GM23338 (cell line): Measurements from ENCODE around the gene ELAVL3. TPM values are rescaled to one million over a fixed set of nuclear protein-coding genes. Genes with fewer than 3 reads are reported as not detected.

ENCODE experiments used
- ATAC-seq: fragments of 200-7000 bp; cut with Tn5 transposase; 3 replicates; pipeline ENCODE4 v1.9.1; 2020
- DNase-seq: peaks from one replicate; pipeline ENCODE4 v3.0.0-alpha.2; 2015; ENCODE audit warnings: low spot score
- H2AFZ ChIP-seq: fragments of 200-600 bp; sonication (generic); 2 replicates; pipeline ENCODE4 v1.8.0; 2016; ENCODE audit warnings: antibody characterized with exemption, mild to moderate bottlenecking, moderate library complexity
- H3F3A ChIP-seq: fragments of 200-600 bp; sonication (generic); replicated peaks from 2 replicates; pipeline ENCODE4 v1.8.0; 2017; ENCODE audit warnings: antibody characterized with exemption, mixed run types, low read depth
- H3K27ac ChIP-seq: fragments of 200-600 bp; sonication (generic); 2 replicates; pipeline ENCODE4 v1.6.1; 2016; ENCODE audit warnings: low read depth
- H3K27me3 ChIP-seq: fragments of 200-600 bp; sonication (generic); 2 replicates; pipeline ENCODE4 v1.8.0; 2016; ENCODE audit warnings: mild to moderate bottlenecking, mixed run types, moderate library complexity; ENCODE audit not compliant: insufficient read depth
- H3K36me3 ChIP-seq: fragments of 200-600 bp; sonication (generic); 2 replicates; pipeline ENCODE4 v1.8.0; 2016; ENCODE audit warnings: mild to moderate bottlenecking; ENCODE audit not compliant: insufficient read depth
- H3K4me1 ChIP-seq: fragments of 200-600 bp; sonication (generic); 2 replicates; pipeline ENCODE4 v1.8.0; 2016; ENCODE audit warnings: mild to moderate bottlenecking, moderate library complexity; ENCODE audit not compliant: insufficient read depth
- H3K4me2 ChIP-seq: fragments of 200-600 bp; sonication (generic); 2 replicates; pipeline ENCODE4 v1.7.1; 2017; ENCODE audit warnings: mixed run types
- H3K4me3 ChIP-seq: fragments of 200-600 bp; sonication (generic); 2 replicates; pipeline ENCODE4 v1.6.1; 2016; ENCODE audit warnings: mixed run types
- H3K79me2 ChIP-seq: fragments of 200-600 bp; sonication (generic); replicated peaks from 2 replicates; pipeline ENCODE4 v1.8.0; 2017; ENCODE audit warnings: mild to moderate bottlenecking; ENCODE audit not compliant: insufficient read depth
- H3K9me2 ChIP-seq: fragments of 200-600 bp; sonication (generic); 2 replicates; pipeline ENCODE4 v1.8.0; 2017; ENCODE audit not compliant: insufficient read depth
- H4K20me1 ChIP-seq: fragments of 200-600 bp; sonication (generic); replicated peaks from 2 replicates; pipeline ENCODE4 v1.8.0; 2017; ENCODE audit warnings: mild to moderate bottlenecking; ENCODE audit not compliant: insufficient read depth
- H3K27ac Mint-ChIP-seq: 2 replicates; pipeline ENCODE4 v1.8.0; 2020; ENCODE audit warnings: inconsistent platforms, mild to moderate bottlenecking, moderate library complexity, mixed read lengths
- H3K27me3 Mint-ChIP-seq: 3 replicates; pipeline ENCODE4 v1.8.0; 2022; ENCODE audit warnings: low read depth, mild to moderate bottlenecking, moderate library complexity, mixed read lengths, inconsistent platforms; ENCODE audit not compliant: insufficient read depth, poor library complexity
- H3K36me3 Mint-ChIP-seq: 3 replicates; pipeline ENCODE4 v1.8.0; 2021; ENCODE audit warnings: low read depth, mild to moderate bottlenecking, inconsistent platforms, moderate library complexity, mixed read lengths
- H3K4me1 Mint-ChIP-seq: 3 replicates; pipeline ENCODE4 v1.8.0; 2020; ENCODE audit warnings: mild to moderate bottlenecking, inconsistent platforms, mixed read lengths
- H3K4me3 Mint-ChIP-seq: 3 replicates; pipeline ENCODE4 v1.8.0; 2021; ENCODE audit warnings: moderate library complexity, mild to moderate bottlenecking, inconsistent platforms, mixed read lengths
- H3K9me3 Mint-ChIP-seq: 3 replicates; pipeline ENCODE4 v1.8.0; 2020; ENCODE audit warnings: moderate library complexity, mild to moderate bottlenecking, inconsistent platforms, mixed read lengths
- ETS1 ChIP-seq: IDR thresholded peaks from 2 replicates; pipeline ENCODE4 v1.6.1; 2016; ENCODE audit warnings: antibody characterized with exemption
- EZH2phosphoT487 ChIP-seq: fragments of 200-600 bp; sonication (generic); IDR thresholded peaks from one replicate; pipeline ENCODE4 v1.8.1; 2018; ENCODE audit warnings: antibody characterized with exemption; ENCODE audit not compliant: unreplicated experiment
- JUNB ChIP-seq: IDR thresholded peaks from one replicate; pipeline ENCODE4 v1.6.1; 2016; ENCODE audit warnings: antibody characterized with exemption; ENCODE audit not compliant: unreplicated experiment
- NANOG ChIP-seq: IDR thresholded peaks from 2 replicates; pipeline ENCODE4 v1.6.1; 2016; ENCODE audit warnings: antibody characterized with exemption, borderline replicate concordance
- POLR2AphosphoS5 ChIP-seq: IDR thresholded peaks from 2 replicates; pipeline ENCODE4 v1.6.1; 2016; ENCODE audit warnings: antibody characterized with exemption, low read depth
- ZNF114 ChIP-seq: fragments of 250-450 bp; sonication (Bioruptor Pico); IDR thresholded peaks from 2 replicates; pipeline ENCODE4 v1.5.0; 2020; ENCODE audit warnings: mild to moderate bottlenecking, moderate library complexity
- ZNF331 ChIP-seq: fragments of 250-450 bp; sonication (Bioruptor Pico); IDR thresholded peaks from 2 replicates; pipeline ENCODE4 v1.5.0; 2020; ENCODE audit warnings: low read depth, mild to moderate bottlenecking, moderate library complexity
- polyA plus RNA-seq: library from polyadenylated mRNA; unstranded; fragments of >200 nt; fragmentation: Nextera tagmentation; extraction: Ambion mirVana; gene quantifications from 2 replicates; pipeline ENCODE4 v1.2.1, GENCODE V29; 2016
- total RNA-seq: library from RNA; depleted of rRNA; stranded (reverse); fragments of >200 nt; shearing (Covaris generic); gene quantifications from 2 replicates; pipeline ENCODE4 v1.2.3, GENCODE V29; 2014
- TF ChIP-seq, protein P1 (sequence below): IDR thresholded peaks from one replicate; pipeline ENCODE4 v1.6.1; 2018; ENCODE audit warnings: antibody characterized with exemption; ENCODE audit not compliant: unreplicated experiment

The ELAVL3 gene
- total and polyA plus RNA-seq, 2 experiments from 2014 or later = 0.45 to 1.2 TPM

DNA sequence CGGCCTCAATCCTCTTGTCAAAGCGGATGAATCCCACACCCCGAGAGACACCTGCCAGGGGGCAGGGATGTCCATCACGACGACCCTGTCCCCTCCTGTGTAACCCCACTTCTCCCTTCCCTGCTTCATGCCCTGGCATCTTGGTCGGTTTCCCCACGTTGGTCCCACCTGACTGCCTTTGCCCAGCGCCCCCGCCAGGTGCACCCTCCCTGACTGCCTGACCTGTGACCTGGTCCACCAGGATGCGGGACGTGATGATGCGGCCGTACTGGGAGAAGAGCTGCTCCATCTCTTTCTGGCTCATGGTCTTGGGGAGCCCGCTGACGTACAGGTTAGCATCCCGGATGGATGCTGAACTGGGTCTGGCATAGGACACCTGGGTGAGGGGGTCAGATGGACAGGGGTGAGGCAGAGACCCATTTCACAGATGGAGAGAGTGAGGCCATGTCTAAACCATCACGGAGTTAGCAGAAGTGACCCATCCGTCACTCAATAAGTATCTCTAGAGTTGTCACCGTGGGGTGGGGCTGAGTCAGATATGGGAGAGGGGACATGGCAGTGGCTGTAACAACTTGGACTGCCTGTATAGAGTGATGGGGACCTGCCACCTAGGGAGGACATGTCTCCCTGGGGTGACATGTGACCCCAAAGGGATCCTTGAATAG lies 22.5 kb downstream of the ELAVL3 start:
- Histone ChIP-seq H3K9me2 (no peaks in the 10 kb centered on the region), H3K27me3 (no peaks in the 10 kb centered on the region), H2AFZ (no peak overlapping the region), H3K4me2 (no peak overlapping the region), H3K27ac (no peak overlapping the region), H3K79me2 (no peaks in the 10 kb centered on the region), H3K36me3 (no peaks in the 10 kb centered on the region), H3F3A (0 out of 2 replicates have a peak, but pooled peaks cover 10% of the 10 kb centered on the region), H3K4me3 (no peak overlapping the region), H4K20me1 (no peaks in the 10 kb centered on the region), H3K4me1 (peaks cover 6% of the 10 kb centered on the region; the same call in 1 of the 2 replicates)
- H3K36me3 Mint-ChIP-seq = no peaks in the 10 kb centered on the region
- H3K27ac Mint-ChIP-seq = no peak overlapping the region
- TF ChIP-seq ZNF331 (CRISPR knock-in tag) = no peak
- TF ChIP-seq ETS1 = no peak
- TF ChIP-seq EZH2phosphoT487 = no peak
- TF ChIP-seq JUNB = no peak
- no peak for TF ChIP-seq POLR2AphosphoS5
- TF ChIP-seq ZNF114 (CRISPR knock-in tag) = no peak
- TF ChIP-seq, protein P1, sequence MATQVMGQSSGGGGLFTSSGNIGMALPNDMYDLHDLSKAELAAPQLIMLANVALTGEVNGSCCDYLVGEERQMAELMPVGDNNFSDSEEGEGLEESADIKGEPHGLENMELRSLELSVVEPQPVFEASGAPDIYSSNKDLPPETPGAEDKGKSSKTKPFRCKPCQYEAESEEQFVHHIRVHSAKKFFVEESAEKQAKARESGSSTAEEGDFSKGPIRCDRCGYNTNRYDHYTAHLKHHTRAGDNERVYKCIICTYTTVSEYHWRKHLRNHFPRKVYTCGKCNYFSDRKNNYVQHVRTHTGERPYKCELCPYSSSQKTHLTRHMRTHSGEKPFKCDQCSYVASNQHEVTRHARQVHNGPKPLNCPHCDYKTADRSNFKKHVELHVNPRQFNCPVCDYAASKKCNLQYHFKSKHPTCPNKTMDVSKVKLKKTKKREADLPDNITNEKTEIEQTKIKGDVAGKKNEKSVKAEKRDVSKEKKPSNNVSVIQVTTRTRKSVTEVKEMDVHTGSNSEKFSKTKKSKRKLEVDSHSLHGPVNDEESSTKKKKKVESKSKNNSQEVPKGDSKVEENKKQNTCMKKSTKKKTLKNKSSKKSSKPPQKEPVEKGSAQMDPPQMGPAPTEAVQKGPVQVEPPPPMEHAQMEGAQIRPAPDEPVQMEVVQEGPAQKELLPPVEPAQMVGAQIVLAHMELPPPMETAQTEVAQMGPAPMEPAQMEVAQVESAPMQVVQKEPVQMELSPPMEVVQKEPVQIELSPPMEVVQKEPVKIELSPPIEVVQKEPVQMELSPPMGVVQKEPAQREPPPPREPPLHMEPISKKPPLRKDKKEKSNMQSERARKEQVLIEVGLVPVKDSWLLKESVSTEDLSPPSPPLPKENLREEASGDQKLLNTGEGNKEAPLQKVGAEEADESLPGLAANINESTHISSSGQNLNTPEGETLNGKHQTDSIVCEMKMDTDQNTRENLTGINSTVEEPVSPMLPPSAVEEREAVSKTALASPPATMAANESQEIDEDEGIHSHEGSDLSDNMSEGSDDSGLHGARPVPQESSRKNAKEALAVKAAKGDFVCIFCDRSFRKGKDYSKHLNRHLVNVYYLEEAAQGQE = no peak
- no peak for TF ChIP-seq NANOG
- H3K27me3 Mint-ChIP-seq = peaks cover 6% of the 10 kb centered on the region
- H3K4me1 Mint-ChIP-seq = peaks cover 4% of the 10 kb centered on the region
- DNase-seq (no peak), ATAC-seq (no peak)
- H3K9me3 Mint-ChIP-seq = no peaks in the 10 kb centered on the region
- no peak overlapping the region; the same call in 2 of the 3 replicates for H3K4me3 Mint-ChIP-seq

- Histone ChIP-seq H3K4me3 (no peak overlapping the region), H3K4me1 (peaks cover 11% of the 10 kb centered on the region), H3F3A (0 out of 2 replicates have a peak, but pooled peaks cover 7% of the 10 kb centered on the region), H3K79me2 (no peaks in the 10 kb centered on the region), H2AFZ (no peak overlapping the region), H4K20me1 (no peaks in the 10 kb centered on the region), H3K36me3 (no peaks in the 10 kb centered on the region), H3K9me2 (no peaks in the 10 kb centered on the region), H3K4me2 (no peak overlapping the region), H3K27me3 (no peaks in the 10 kb centered on the region), H3K27ac (no peak overlapping the region)
- TF ChIP-seq NANOG (no peak), ZNF331 (CRISPR knock-in tag) (no peak), ETS1 (no peak)
- ATAC-seq (no peak), DNase-seq (no peak)
- Mint-ChIP-seq H3K27me3 (peaks cover 10% of the 10 kb centered on the region), H3K36me3 (no peaks in the 10 kb centered on the region), H3K9me3 (no peaks in the 10 kb centered on the region), H3K27ac (no peak overlapping the region), H3K4me1 (peaks cover 8% of the 10 kb centered on the region), H3K4me3 (no peak overlapping the region; the same call in 2 of the 3 replicates)
Observed at GRCh38 chr19:11457831-11458230, 23.0 kb downstream of the ELAVL3 start.
